Mammary epithelial cell (primary cell): ENCODE data around the gene GTF3C6.

ENCODE experiments used
- EZH2 ChIP-seq: IDR thresholded peaks from 2 replicates; pipeline ENCODE4 v1.6.1; 2012; ENCODE audit warnings: low read length, inconsistent platforms, borderline replicate concordance
- TF ChIP-seq, protein P1 (sequence below), 2 donors: IDR thresholded peaks in 1 of 2; conservative IDR thresholded peaks in 1 of 2; 2 replicates each; pipeline ENCODE4 v1.5.1; 2011 to 2012; ENCODE audit warnings: inconsistent platforms in 2 of 2, low read length in 2 of 2, mild to moderate bottlenecking in 2 of 2, control low read depth in 1 of 2, low read depth in 1 of 2; ENCODE audit not compliant: insufficient read depth in 1 of 2; ENCODE audit errors: extremely low read depth in 1 of 2

DNA sequence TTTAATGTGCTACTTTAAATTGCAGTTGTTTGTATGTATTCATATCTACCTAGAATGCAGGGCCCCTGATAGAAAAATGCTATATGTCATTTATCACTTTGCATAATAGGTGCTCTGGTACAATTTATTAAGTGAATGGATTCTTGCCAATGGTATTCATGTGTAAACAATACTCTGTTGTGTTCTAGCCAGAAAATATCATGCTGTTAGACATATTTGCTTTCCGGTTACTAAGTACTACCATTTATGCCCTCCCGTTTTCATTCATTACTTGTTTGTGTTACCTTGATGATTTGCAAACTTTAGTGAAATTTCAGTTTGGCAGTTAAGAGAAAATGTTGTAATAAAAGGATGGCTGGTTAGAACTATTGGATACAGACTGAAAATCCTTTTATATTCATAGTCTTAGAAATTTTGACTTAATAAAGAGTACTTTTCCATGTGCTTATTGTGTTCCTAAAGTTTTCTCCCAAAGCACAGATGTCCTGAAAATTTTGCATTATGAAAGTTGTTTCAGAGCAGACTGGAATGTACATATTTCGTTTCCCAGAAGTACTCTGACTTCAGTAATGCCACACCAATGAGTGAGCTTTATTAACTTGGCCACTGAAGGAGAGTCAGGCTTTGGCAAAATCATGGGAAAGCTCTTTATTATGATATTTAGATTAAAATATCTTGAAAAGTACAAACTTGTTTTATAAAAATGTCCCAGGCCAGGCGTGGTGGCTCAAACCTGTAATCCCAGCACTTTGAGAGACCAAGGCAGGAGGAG is 54.8 kb downstream of the GTF3C6 start:
- TF ChIP-seq EZH2, result no peak
- TF ChIP-seq, protein P1, sequence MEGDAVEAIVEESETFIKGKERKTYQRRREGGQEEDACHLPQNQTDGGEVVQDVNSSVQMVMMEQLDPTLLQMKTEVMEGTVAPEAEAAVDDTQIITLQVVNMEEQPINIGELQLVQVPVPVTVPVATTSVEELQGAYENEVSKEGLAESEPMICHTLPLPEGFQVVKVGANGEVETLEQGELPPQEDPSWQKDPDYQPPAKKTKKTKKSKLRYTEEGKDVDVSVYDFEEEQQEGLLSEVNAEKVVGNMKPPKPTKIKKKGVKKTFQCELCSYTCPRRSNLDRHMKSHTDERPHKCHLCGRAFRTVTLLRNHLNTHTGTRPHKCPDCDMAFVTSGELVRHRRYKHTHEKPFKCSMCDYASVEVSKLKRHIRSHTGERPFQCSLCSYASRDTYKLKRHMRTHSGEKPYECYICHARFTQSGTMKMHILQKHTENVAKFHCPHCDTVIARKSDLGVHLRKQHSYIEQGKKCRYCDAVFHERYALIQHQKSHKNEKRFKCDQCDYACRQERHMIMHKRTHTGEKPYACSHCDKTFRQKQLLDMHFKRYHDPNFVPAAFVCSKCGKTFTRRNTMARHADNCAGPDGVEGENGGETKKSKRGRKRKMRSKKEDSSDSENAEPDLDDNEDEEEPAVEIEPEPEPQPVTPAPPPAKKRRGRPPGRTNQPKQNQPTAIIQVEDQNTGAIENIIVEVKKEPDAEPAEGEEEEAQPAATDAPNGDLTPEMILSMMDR (conservative IDR thresholded peaks at IDR 0.05 in 1 of 2, IDR thresholded peaks at IDR 0.05 in 1 of 2; ENCODE audit: extremely low read depth in 1 of 2, insufficient read depth in 1 of 2, low read depth in 1 of 2, low read length in 2 of 2), result no peak
